Stimulated activated CD8-positive, alpha-beta memory T cell treated with anti-CD3 and anti-CD28 coated beads, Interleukin-15, amount 100 ng/mL, for 1 hour (primary cell): Measurements from ENCODE around the gene SMAD6.

ENCODE experiments used
- DNase-seq: peaks from one replicate; pipeline ENCODE4 v3.0.0-alpha.2; 2020; ENCODE audit warnings: low read depth

Gene SMAD6

GRCh38 chr15:66721020-66721419 is 19.0 kb downstream of the SMAD6 start:
- DNase-seq, result no peak

GRCh38 chr15:66721501-66721937 is 19.5 kb downstream of the SMAD6 start:
- no peak for DNase-seq

GRCh38 chr15:66721954-66722353 is 19.9 kb downstream of the SMAD6 start:
- no peak for DNase-seq

GRCh38 chr15:66722757-66723540 is 20.9 kb downstream of the SMAD6 start:
- no peak for DNase-seq

- no peak for DNase-seq
Observed at GRCh38 chr15:66723826-66724731, 22.0 kb downstream of the SMAD6 start.

GRCh38 chr15:66724732-66725463 is 22.9 kb downstream of the SMAD6 start:
- DNase-seq, result no peak

- no peak for DNase-seq
Observed at GRCh38 chr15:66725464-66725785, 23.4 kb downstream of the SMAD6 start.

GRCh38 chr15:66726386-66726785 is 24.4 kb downstream of the SMAD6 start:
- no peak for DNase-seq

- DNase-seq, result no peak
Observed at GRCh38 chr15:66729331-66729951, 27.4 kb downstream of the SMAD6 start.

- DNase-seq, result no peak
Observed at GRCh38 chr15:66730168-66731021, 28.4 kb downstream of the SMAD6 start.

- DNase-seq, result no peak
Observed at GRCh38 chr15:66733976-66734375, 31.9 kb downstream of the SMAD6 start.

- DNase-seq, result no peak
Observed at GRCh38 chr15:66734961-66735908, 33.2 kb downstream of the SMAD6 start.

- no peak for DNase-seq
Observed at GRCh38 chr15:66735909-66736305, 33.9 kb downstream of the SMAD6 start.

GRCh38 chr15:66737243-66738010 is 35.4 kb downstream of the SMAD6 start:
- DNase-seq, result no peak

- no peak for DNase-seq
Observed at GRCh38 chr15:66738116-66738515, 36.1 kb downstream of the SMAD6 start.

- DNase-seq, result no peak
Observed at GRCh38 chr15:66738595-66738994, 36.6 kb downstream of the SMAD6 start.

GRCh38 chr15:66739287-66739686 is 37.3 kb downstream of the SMAD6 start:
- DNase-seq, result no peak

GRCh38 chr15:66740802-66741201 is 38.8 kb downstream of the SMAD6 start:
- no peak for DNase-seq

GRCh38 chr15:66741646-66742045 is 39.6 kb downstream of the SMAD6 start:
- DNase-seq, result no peak
